Epidermal melanocyte (primary cell): ENCODE results near the gene NCKIPSD.

Source experiments
- DNase-seq: peaks from one replicate; pipeline ENCODE4 v3.0.0; 2011; ENCODE audit warnings: low spot score; ENCODE audit not compliant: insufficient read length

The NCKIPSD gene

GRCh38 chr3:48623851-48624547 lies 61.7 kb downstream of the NCKIPSD start:
- DNase-seq, result no peak
